B cell (primary cell): ENCODE results near the gene TFCP2. TPM values are rescaled to one million over a fixed set of nuclear protein-coding genes. Genes with fewer than 3 reads are reported as not detected.

Source experiments
- ATAC-seq: fragments of 200-7000 bp; cut with Tn5 transposase; one replicate; pipeline ENCODE4 v1.10.0; 2021; ENCODE audit warnings: low read depth, mild to moderate bottlenecking, moderate number of reproducible peaks, moderate library complexity
- CTCF ChIA-PET: fragments of 350-600 bp; sonication (Branson Sonifier 250); formaldehyde crosslinking; loops from one replicate; lab custom pipeline; 2021; ENCODE audit warnings: antibody characterized with exemption, inconsistent platforms; lab: Charles Lee
- POLR2A ChIA-PET: fragments of 350-600 bp; sonication (Branson Sonifier 250); formaldehyde crosslinking; loops from one replicate; lab custom pipeline; 2021; ENCODE audit warnings: antibody characterized with exemption; lab: Charles Lee
- DNase-seq: peaks from one replicate; pipeline ENCODE4 v3.0.0; 2013
- H2AFZ ChIP-seq: 2 replicates; pipeline ENCODE4 v1.6.1; 2012; ENCODE audit warnings: mild to moderate bottlenecking, low read depth, low read length; ENCODE audit not compliant: insufficient read depth, poor library complexity, severe bottlenecking
- H3K27ac ChIP-seq, 2 donors: 1 replicate in 1 of 2; 2 replicates in 1 of 2; pipeline ENCODE4 v1.5.1; 2012 to 2013; ENCODE audit warnings: low read length in 2 of 2, mild to moderate bottlenecking in 2 of 2, moderate library complexity in 1 of 2
- H3K27me3 ChIP-seq, 4 experiments: fragments of 200-600 bp in 1 of 4; sonication (generic) in 1 of 4; replicated peaks in 1 of 4; 1 replicate in 2 of 4; 2 replicates in 2 of 4; pipeline versions ENCODE4 v1.6.1 to v1.7.0; 2013 to 2016; ENCODE audit warnings: low read length in 3 of 4, mild to moderate bottlenecking in 2 of 4, mixed read lengths in 1 of 4, moderate library complexity in 1 of 4; ENCODE audit not compliant: insufficient read depth in 4 of 4, control insufficient read depth in 3 of 4; ENCODE audit errors: control extremely low read depth in 1 of 4
- H3K36me3 ChIP-seq, 2 experiments: replicated peaks in 1 of 2; 1 replicate in 1 of 2; 2 replicates in 1 of 2; pipeline versions ENCODE4 v1.6.1 to v1.7.1; 2013; ENCODE audit warnings: low read length in 1 of 2; ENCODE audit not compliant: insufficient read depth in 2 of 2, control insufficient read depth in 1 of 2; ENCODE audit errors: control extremely low read depth in 1 of 2, extremely low read depth in 1 of 2
- H3K4me1 ChIP-seq, 2 donors: fragments of 200-600 bp in 1 of 2; sonication (generic) in 1 of 2; 1 replicate in 1 of 2; 2 replicates in 1 of 2; pipeline versions ENCODE4 v1.5.1 to v1.6.1; 2013 to 2017; ENCODE audit warnings: low read length in 2 of 2; ENCODE audit not compliant: control insufficient read depth in 2 of 2, insufficient read depth in 2 of 2
- H3K4me2 ChIP-seq: replicated peaks from 2 replicates; pipeline ENCODE3; 2012; ENCODE audit warnings: mild to moderate bottlenecking, low read depth, low read length; ENCODE audit not compliant: poor library complexity, severe bottlenecking
- H3K4me3 ChIP-seq, 5 experiments: fragments of 200-600 bp in 1 of 5; sonication (generic) in 1 of 5; 1 replicate in 3 of 5; 2 replicates in 2 of 5; pipeline versions ENCODE4 v1.5.1 to v1.7.0; 2011 to 2016; ENCODE audit warnings: low read length in 4 of 5, mild to moderate bottlenecking in 4 of 5, low read depth in 2 of 5, control low read depth in 1 of 5, moderate library complexity in 1 of 5; ENCODE audit not compliant: insufficient read depth in 1 of 5; ENCODE audit errors: control extremely low read depth in 1 of 5, extremely low read depth in 1 of 5
- H3K79me2 ChIP-seq: fragments of 200-600 bp; sonication (generic); one replicate; pipeline ENCODE4 v1.6.0; 2016; ENCODE audit warnings: low read length; ENCODE audit not compliant: control insufficient read depth, insufficient read depth
- H3K9ac ChIP-seq: fragments of 200-600 bp; sonication (generic); 2 replicates; pipeline ENCODE4 v1.6.1; 2017; ENCODE audit warnings: mild to moderate bottlenecking, low read length, moderate library complexity
- H3K9me3 ChIP-seq, 3 donors: one replicate each; pipeline versions ENCODE4 v1.6.1 to v1.7.1; 2013; ENCODE audit warnings: low read length in 2 of 3; ENCODE audit not compliant: control insufficient read depth in 2 of 3, insufficient read depth in 1 of 3; ENCODE audit errors: control extremely low read depth in 1 of 3
- H4K20me1 ChIP-seq: 2 replicates; pipeline ENCODE4 v1.6.0; 2012; ENCODE audit warnings: mild to moderate bottlenecking, low read length; ENCODE audit not compliant: insufficient read depth, control insufficient read depth, poor library complexity, severe bottlenecking
- H3K27ac Mint-ChIP-seq: one replicate; pipeline ENCODE4 v1.8.0; 2021; ENCODE audit warnings: mixed read lengths
- H3K27me3 Mint-ChIP-seq: one replicate; pipeline ENCODE4 v1.8.0; 2021; ENCODE audit warnings: mixed read lengths
- H3K4me1 Mint-ChIP-seq: one replicate; pipeline ENCODE4 v1.8.0; 2021; ENCODE audit warnings: mixed read lengths
- H3K4me3 Mint-ChIP-seq: one replicate; pipeline ENCODE4 v1.8.0; 2021; ENCODE audit warnings: mixed read lengths
- H3K9me3 Mint-ChIP-seq: one replicate; pipeline ENCODE4 v1.8.0; 2022; ENCODE audit warnings: mixed read lengths; ENCODE audit not compliant: insufficient read depth
- CTCF ChIP-seq: fragments of 200-600 bp; IDR thresholded peaks from one replicate; pipeline ENCODE4 v1.8.0; 2022; ENCODE audit warnings: antibody characterized with exemption, mild to moderate bottlenecking
- EZH2 ChIP-seq: IDR thresholded peaks from 2 replicates; pipeline ENCODE4 v1.6.1; 2012; ENCODE audit warnings: borderline replicate concordance, low read depth, mild to moderate bottlenecking, moderate library complexity, low read length; ENCODE audit not compliant: insufficient read depth, poor library complexity, severe bottlenecking
- WGBS: methylation state at CpG from one replicate; pipeline ENCODE4 v1.1.5; 2013; ENCODE audit warnings: missing lambda C conversion rate; ENCODE audit not compliant: insufficient coverage; 5-methylcytosine and 5-hydroxymethylcytosine counted together
- intact Hi-C: fragments of 100-400 bp; cut with micrococcal nuclease; formaldehyde crosslinking; loops from one replicate; pipeline ENCODE4 v1.10.0; 2022
- polyA plus RNA-seq: library from polyadenylated mRNA; depleted of rRNA; stranded (reverse); fragments of >200 nt; gene quantifications from 2 replicates; pipeline ENCODE4 v1.2.3, GENCODE V29; 2012
- total RNA-seq, 2 donors: library from RNA; stranded (reverse); fragments of 120-200 nt in 1 of 2; gene quantifications; 1 replicate in 1 of 2; 2 replicates in 1 of 2; pipeline versions ENCODE4 v1.2.3 to v1.2.4, GENCODE V29; 2013 to 2022

Gene TFCP2
- total and polyA plus RNA-seq, 2 donors (not counting 1 experiment from before 2014, with no cell fraction given), result 12.1 to 38.8 TPM

DNA sequence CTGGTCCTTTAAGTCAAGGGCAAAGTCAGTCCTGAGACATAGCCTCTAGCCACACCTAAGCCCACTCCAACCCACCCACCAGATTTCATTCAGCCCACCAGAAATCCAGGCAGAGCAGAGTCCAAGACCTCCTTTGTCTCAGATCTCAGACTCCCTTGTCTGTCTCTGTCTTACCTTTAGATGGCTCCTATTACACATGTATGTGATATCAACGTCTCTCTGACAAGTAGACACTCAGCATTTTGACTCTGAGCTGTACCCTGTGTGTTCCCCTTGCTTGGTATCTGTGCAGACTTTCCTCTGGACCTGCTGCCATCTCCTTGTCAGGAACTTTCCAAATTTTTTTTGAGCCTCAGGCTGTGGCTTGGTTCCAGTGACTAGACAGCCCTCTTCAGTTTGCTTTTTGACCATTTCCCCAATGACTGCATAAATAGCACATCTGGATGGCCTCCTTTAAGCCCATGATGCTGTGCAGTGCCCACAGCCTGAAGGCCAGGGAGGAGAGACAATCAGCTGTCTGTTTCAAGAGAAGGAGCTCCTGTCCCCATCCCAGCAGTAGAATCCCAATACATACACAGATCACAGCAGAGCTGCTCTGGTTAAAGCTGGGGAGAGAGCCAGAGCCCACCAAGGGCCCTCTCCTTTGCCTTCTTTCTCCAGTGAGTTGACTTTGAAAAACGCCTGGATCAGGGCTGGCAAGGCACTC lies 37.9 kb upstream of the TFCP2 start:
- Mint-ChIP-seq H3K27me3 (no peaks in the 10 kb centered on the region), H3K27ac (peak overlapping the region; percentile 32), H3K4me3 (no peak overlapping the region), H3K9me3 (no peaks in the 10 kb centered on the region), H3K4me1 (peaks cover 1% of the 10 kb centered on the region)
- no peaks in the 10 kb centered on the region for H3K79me2 ChIP-seq
- intact Hi-C loops, result no loop called here
- H3K4me2 ChIP-seq, result no peak overlapping the region
- ChIA-PET POLR2A (no interaction called here), CTCF (interaction anchor here (1.9 kb wide), 1 partner anchor 130 kb away, joined by 5 read pairs; no protein-coding TSS in a partner anchor)
- DNase-seq (no peak), ATAC-seq (no peak)
- H3K27me3 ChIP-seq, result no peaks in the 10 kb centered on the region
- H3K9me3 ChIP-seq, result no peaks in the 10 kb centered on the region
- no peak overlapping the region for H2AFZ ChIP-seq
- H3K36me3 ChIP-seq, result peaks cover 0 to 5% of the 10 kb centered on the region in 2 experiments
- no peaks in the 10 kb centered on the region for H4K20me1 ChIP-seq
- H3K9ac ChIP-seq, result no peak overlapping the region
- H3K4me3 ChIP-seq, result no peak overlapping the region
- no peak for TF ChIP-seq EZH2
- no peak for TF ChIP-seq CTCF
- 100% methylated on average over 2 of the region's 2 CpGs for WGBS
- H3K27ac ChIP-seq, result no peak overlapping the region
- no peaks in the 10 kb centered on the region for H3K4me1 ChIP-seq

DNA sequence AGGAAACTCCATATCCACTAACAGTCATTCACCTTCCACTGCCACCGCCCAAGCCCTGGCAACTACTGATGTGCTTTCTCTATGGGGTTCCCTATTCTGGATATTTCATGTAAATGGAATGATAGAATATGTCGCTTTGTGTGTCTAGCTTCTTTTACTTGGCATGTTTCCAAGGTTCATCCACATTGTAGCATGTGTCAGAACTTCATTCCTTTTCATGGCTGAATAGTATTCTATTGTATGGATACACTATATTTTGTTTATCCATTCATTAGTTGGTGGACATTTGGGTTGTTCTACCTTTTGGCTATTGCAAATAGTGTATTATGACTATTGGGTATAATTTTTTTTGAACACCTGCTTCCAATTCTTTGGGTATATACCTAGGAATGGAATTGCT lies 36.3 kb upstream of the TFCP2 start:
- CTCF ChIA-PET, result no interaction called here
- no peak overlapping the region for H3K9ac ChIP-seq
- DNase-seq (no peak), ATAC-seq (no peak)
- H3K79me2 ChIP-seq, result no peaks in the 10 kb centered on the region
- H3K27ac ChIP-seq, result no peak overlapping the region
- no peaks in the 10 kb centered on the region for H3K27me3 ChIP-seq
- H4K20me1 ChIP-seq, result no peaks in the 10 kb centered on the region
- H3K4me1 Mint-ChIP-seq, result peaks cover 1% of the 10 kb centered on the region
- H3K4me3 ChIP-seq, result no peak overlapping the region
- peaks cover 0 to 9% of the 10 kb centered on the region in 2 experiments for H3K36me3 ChIP-seq
- TF ChIP-seq CTCF (no peak), EZH2 (no peak)
- POLR2A ChIA-PET, result no interaction called here
- intact Hi-C loops, result no loop called here
- no peaks in the 10 kb centered on the region for H3K9me3 Mint-ChIP-seq
- no peaks in the 10 kb centered on the region for H3K9me3 ChIP-seq
- no peak overlapping the region for H2AFZ ChIP-seq
- WGBS, result no CpG with 5 or more reads among the region's 2 CpGs
- no peak overlapping the region for H3K4me3 Mint-ChIP-seq
- no peak overlapping the region for H3K4me2 ChIP-seq
- no peaks in the 10 kb centered on the region for H3K27me3 Mint-ChIP-seq
- no peak overlapping the region for H3K27ac Mint-ChIP-seq
- H3K4me1 ChIP-seq, result no peaks in the 10 kb centered on the region
